H1 (cell line): ENCODE measurements around the gene LGR4.

Source experiments
- EP300 ChIP-seq, 2 experiments: IDR thresholded peaks; 1 replicate in 1 of 2; 2 replicates in 1 of 2; pipeline ENCODE4 v1.6.1; 2011 to 2012; ENCODE audit warnings: low read depth in 2 of 2, low read length in 2 of 2, mild to moderate bottlenecking in 2 of 2, borderline replicate concordance in 1 of 2, inconsistent platforms in 1 of 2, moderate library complexity in 1 of 2
- KDM5A ChIP-seq: fragments of 200-600 bp; IDR thresholded peaks from 2 replicates; pipeline ENCODE4 v1.7.1; 2012; ENCODE audit warnings: mild to moderate bottlenecking, low read length, inconsistent platforms, mixed read lengths
- NRF1 ChIP-seq: IDR thresholded peaks from 2 replicates; pipeline ENCODE4 v1.6.1; 2011; ENCODE audit warnings: mild to moderate bottlenecking, low read depth, low read length, improper control_type of control experiment
- POLR2A ChIP-seq, 2 experiments: IDR thresholded peaks; 1 replicate in 1 of 2; 2 replicates in 1 of 2; pipeline ENCODE4 v1.6.1; 2011; ENCODE audit warnings: low read depth in 2 of 2, low read length in 2 of 2, mild to moderate bottlenecking in 2 of 2; ENCODE audit errors: control extremely low read depth in 1 of 2
- POLR2AphosphoS5 ChIP-seq: IDR thresholded peaks from 2 replicates; pipeline ENCODE4 v1.6.1; 2011; ENCODE audit warnings: low read depth, low read length
- POU5F1 ChIP-seq: IDR thresholded peaks from 2 replicates; pipeline ENCODE4 v1.6.1; 2011; ENCODE audit warnings: low read depth, mild to moderate bottlenecking, low read length, moderate library complexity
- RFX5 ChIP-seq: IDR thresholded peaks from 2 replicates; pipeline ENCODE4 v1.6.1; 2011; ENCODE audit warnings: low read depth, low read length, improper control_type of control experiment, borderline replicate concordance
- SIN3A ChIP-seq, 2 experiments: IDR thresholded peaks in 1 of 2; conservative IDR thresholded peaks in 1 of 2; 2 replicates each; pipeline ENCODE4 v1.6.1; 2011 to 2012; ENCODE audit warnings: low read length in 2 of 2, improper control_type of control experiment in 1 of 2, low read depth in 1 of 2, mild to moderate bottlenecking in 1 of 2
- SIRT6 ChIP-seq: IDR thresholded peaks from one replicate; pipeline ENCODE4 v1.7.1; 2012; ENCODE audit warnings: low read length, inconsistent platforms
- SP1 ChIP-seq: IDR thresholded peaks from 2 replicates; pipeline ENCODE4 v1.6.1; 2011; ENCODE audit warnings: low read depth, low read length
- SP4 ChIP-seq: IDR thresholded peaks from 2 replicates; pipeline ENCODE4 v1.6.1; 2012; ENCODE audit warnings: low read length, inconsistent platforms
- TEAD4 ChIP-seq: IDR thresholded peaks from 2 replicates; pipeline ENCODE4 v1.6.1; 2012; ENCODE audit warnings: low read depth, low read length, inconsistent platforms, mixed read lengths
- TF ChIP-seq, protein P1 (sequence below), 3 experiments: IDR thresholded peaks; 1 replicate in 2 of 3; 2 replicates in 1 of 3; pipeline versions ENCODE4 v1.5.1 to v1.6.1; 2011; ENCODE audit warnings: low read length in 3 of 3, mild to moderate bottlenecking in 3 of 3, inconsistent platforms in 2 of 3, low read depth in 1 of 3, moderate library complexity in 1 of 3; ENCODE audit not compliant: insufficient read depth in 1 of 3; ENCODE audit errors: control extremely low read depth in 1 of 3
- TF ChIP-seq, protein P2 (sequence below): IDR thresholded peaks from 2 replicates; pipeline ENCODE4 v1.6.1; 2011; ENCODE audit warnings: low read length, improper control_type of control experiment

DNA sequence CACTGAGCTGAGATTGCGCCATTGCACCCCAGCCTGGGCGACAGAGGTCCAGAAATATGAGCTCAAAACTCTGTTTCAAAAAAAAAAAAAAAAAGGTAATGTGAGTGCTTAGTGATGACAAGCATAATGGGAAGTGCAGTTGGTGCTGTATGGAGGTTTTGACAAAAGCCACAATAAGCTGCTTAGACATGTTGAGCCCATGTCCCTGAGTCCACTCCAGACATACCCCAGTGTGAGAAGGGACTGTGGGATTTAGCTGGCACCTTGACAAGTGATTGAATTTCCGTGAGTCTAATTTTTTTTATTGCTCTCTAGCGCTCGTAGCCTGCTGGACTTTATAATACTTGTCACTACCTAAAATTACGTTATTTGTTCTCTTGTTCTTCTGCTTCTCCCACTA lies 15.1 kb upstream of the LGR4 start:
- TF ChIP-seq POU5F1 (no peak), TEAD4 (no peak), SP1 (no peak), RFX5 (no peak), EP300 (IDR thresholded peaks at IDR 0.05; ENCODE audit: borderline replicate concordance in 1 of 2, low read depth in 2 of 2, low read length in 2 of 2) (no peak), SIN3A (conservative IDR thresholded peaks at IDR 0.05 in 1 of 2, IDR thresholded peaks at IDR 0.05 in 1 of 2; ENCODE audit: low read depth in 1 of 2, low read length in 2 of 2) (no peak), SP4 (no peak), KDM5A (no peak), SIRT6 (no peak), POLR2AphosphoS5 (no peak), POLR2A (IDR thresholded peaks at IDR 0.05; ENCODE audit: control extremely low read depth in 1 of 2, low read depth in 2 of 2, low read length in 2 of 2) (no peak), NRF1 (no peak)
- TF ChIP-seq, protein P1, sequence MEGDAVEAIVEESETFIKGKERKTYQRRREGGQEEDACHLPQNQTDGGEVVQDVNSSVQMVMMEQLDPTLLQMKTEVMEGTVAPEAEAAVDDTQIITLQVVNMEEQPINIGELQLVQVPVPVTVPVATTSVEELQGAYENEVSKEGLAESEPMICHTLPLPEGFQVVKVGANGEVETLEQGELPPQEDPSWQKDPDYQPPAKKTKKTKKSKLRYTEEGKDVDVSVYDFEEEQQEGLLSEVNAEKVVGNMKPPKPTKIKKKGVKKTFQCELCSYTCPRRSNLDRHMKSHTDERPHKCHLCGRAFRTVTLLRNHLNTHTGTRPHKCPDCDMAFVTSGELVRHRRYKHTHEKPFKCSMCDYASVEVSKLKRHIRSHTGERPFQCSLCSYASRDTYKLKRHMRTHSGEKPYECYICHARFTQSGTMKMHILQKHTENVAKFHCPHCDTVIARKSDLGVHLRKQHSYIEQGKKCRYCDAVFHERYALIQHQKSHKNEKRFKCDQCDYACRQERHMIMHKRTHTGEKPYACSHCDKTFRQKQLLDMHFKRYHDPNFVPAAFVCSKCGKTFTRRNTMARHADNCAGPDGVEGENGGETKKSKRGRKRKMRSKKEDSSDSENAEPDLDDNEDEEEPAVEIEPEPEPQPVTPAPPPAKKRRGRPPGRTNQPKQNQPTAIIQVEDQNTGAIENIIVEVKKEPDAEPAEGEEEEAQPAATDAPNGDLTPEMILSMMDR (IDR thresholded peaks at IDR 0.05; ENCODE audit: control extremely low read depth in 1 of 3, insufficient read depth in 1 of 3, low read depth in 1 of 3, low read length in 3 of 3), result no peak
- TF ChIP-seq, protein P2, sequence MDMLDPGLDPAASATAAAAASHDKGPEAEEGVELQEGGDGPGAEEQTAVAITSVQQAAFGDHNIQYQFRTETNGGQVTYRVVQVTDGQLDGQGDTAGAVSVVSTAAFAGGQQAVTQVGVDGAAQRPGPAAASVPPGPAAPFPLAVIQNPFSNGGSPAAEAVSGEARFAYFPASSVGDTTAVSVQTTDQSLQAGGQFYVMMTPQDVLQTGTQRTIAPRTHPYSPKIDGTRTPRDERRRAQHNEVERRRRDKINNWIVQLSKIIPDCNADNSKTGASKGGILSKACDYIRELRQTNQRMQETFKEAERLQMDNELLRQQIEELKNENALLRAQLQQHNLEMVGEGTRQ, result no peak
